ENCODE results near the gene HNF1B. TPM values are rescaled to one million over a fixed set of nuclear protein-coding genes. Genes with fewer than 3 reads are reported as not detected.

The HNF1B gene
- total and polyA plus RNA-seq, 10 of the 15 experiments (the other 5 are each of a cell fraction or from before 2014, with no cell fraction given) = 0.51 to 12.7 (median 1.9) TPM

DNA sequence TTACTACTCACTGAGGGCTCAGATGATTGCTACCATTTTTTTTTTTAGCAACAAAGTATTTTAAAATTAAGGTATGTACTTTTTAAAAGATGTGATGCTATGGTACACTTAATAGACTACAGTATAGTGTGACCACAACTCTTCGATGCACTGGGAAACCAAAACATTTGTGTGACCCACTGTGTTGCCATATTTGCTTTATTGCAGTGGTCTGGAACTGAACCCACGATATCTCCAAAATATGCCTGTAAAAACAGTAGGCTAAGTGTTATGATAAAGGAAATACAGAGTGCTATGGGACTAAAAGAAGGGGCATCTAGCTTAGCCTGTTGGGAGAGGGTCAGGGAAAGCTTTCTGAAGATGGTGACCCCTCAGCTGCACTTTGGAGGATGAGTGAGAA is 41.6 kb upstream of the HNF1B start:
- Histone ChIP-seq H3K4me3 (no peak overlapping the region), H3K79me2 (ENCODE audit: control insufficient read depth, insufficient read depth, low read length) (no peaks in the 10 kb centered on the region), H3K36me3 (ENCODE audit: control insufficient read depth in 2 of 2, insufficient read depth in 2 of 2, low read length in 1 of 2) (no peaks in the 10 kb centered on the region), H3K9ac (ENCODE audit: control insufficient read depth, insufficient read depth, low read length) (no peak overlapping the region), H4K20me1 (ENCODE audit: control insufficient read depth, insufficient read depth) (no peaks in the 10 kb centered on the region), H3K9me3 (replicated peaks; ENCODE audit: control insufficient read depth, insufficient read depth, low read length) (no peaks in the 10 kb centered on the region), H2AFZ (ENCODE audit: control insufficient read depth, low read depth, low read length) (no peak overlapping the region), H3K4me1 (ENCODE audit: control insufficient read depth, insufficient read depth, low read length) (no peaks in the 10 kb centered on the region), H3K4me2 (ENCODE audit: control insufficient read depth, insufficient read depth) (no peak overlapping the region), H3K27me3 (replicated peaks in 1 of 2; ENCODE audit: control insufficient read depth in 2 of 2, insufficient read depth in 2 of 2, low read length in 1 of 2) (no peaks in the 10 kb centered on the region), H3K27ac (ENCODE audit: control insufficient read depth, insufficient read depth) (no peak overlapping the region)
- ATAC-seq (no peak), FAIRE-seq (no peak), DNase-seq (ENCODE audit: low read depth, low spot score) (no peak)
- in situ Hi-C loops (cut with MboI) (no loop called here), intact Hi-C loops (cut with micrococcal nuclease; ENCODE audit: unreplicated experiment) (no loop called here)
- TF ChIP-seq HDGF (IDR thresholded peaks at IDR 0.05) = no peak
- no peak for TF ChIP-seq SMARCA5 (IDR thresholded peaks at IDR 0.05)
- no peak for TF ChIP-seq GATAD2B (conservative IDR thresholded peaks at IDR 0.05; ENCODE audit: low read depth)
- no peak for TF ChIP-seq MTA3 (IDR thresholded peaks at IDR 0.05; ENCODE audit: borderline replicate concordance, low read length)
- no peak for TF ChIP-seq DPF2 (IDR thresholded peaks at IDR 0.05)
- no peak for TF ChIP-seq MEF2B (IDR thresholded peaks at IDR 0.05; ENCODE audit: partially characterized antibody, poor library complexity, severe bottlenecking)
- TF ChIP-seq, protein P1, sequence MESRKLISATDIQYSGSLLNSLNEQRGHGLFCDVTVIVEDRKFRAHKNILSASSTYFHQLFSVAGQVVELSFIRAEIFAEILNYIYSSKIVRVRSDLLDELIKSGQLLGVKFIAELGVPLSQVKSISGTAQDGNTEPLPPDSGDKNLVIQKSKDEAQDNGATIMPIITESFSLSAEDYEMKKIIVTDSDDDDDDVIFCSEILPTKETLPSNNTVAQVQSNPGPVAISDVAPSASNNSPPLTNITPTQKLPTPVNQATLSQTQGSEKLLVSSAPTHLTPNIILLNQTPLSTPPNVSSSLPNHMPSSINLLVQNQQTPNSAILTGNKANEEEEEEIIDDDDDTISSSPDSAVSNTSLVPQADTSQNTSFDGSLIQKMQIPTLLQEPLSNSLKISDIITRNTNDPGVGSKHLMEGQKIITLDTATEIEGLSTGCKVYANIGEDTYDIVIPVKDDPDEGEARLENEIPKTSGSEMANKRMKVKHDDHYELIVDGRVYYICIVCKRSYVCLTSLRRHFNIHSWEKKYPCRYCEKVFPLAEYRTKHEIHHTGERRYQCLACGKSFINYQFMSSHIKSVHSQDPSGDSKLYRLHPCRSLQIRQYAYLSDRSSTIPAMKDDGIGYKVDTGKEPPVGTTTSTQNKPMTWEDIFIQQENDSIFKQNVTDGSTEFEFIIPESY (IDR thresholded peaks at IDR 0.05) = no peak
- no TSS peak for BruUV-seq (replicated peaks)
- 48% methylated on average over 2 of the region's 2 CpGs for WGBS (ENCODE audit: insufficient coverage, insufficient replicate concordance, low lambda C conversion rate, missing lambda C conversion rate)
- RAD21 ChIA-PET (ENCODE audit: unreplicated experiment) = interaction anchor here (1.0 kb wide), 1 partner anchor 138 kb away, joined by 3 read pairs; no protein-coding TSS in a partner anchor
- POLR2A ChIA-PET = no interaction called here
- CTCF ChIA-PET = interaction anchor here (1.1 to 1.7 kb wide), 4 partner anchors 16 to 136 kb away, joined by 3 to 6 read pairs (median 4); no protein-coding TSS in a partner anchor
- SMC1A ChIA-PET (ENCODE audit: uncharacterized antibody, unreplicated experiment) = interaction anchor here (0.7 to 1.4 kb wide), 4 partner anchors 8 to 81 kb away, joined by 3 to 4 read pairs (median 3); no protein-coding TSS in a partner anchor
